Head of caudate nucleus (tissue), 42 donors: ENCODE data around the gene BIRC7.
A peak's percentile ranks its signal among the peaks of the same experiment; 100 is the strongest.

Experiments
- DNase-seq, 42 donors: peaks; one replicate each; pipeline versions ENCODE4 v3.0.0 to v3.0.0-alpha.2; 2020 to 2021; ENCODE audit warnings: mixed read lengths in 7 of 42
- intact Hi-C: fragments of 100-400 bp; cut with DNase I; formaldehyde crosslinking; loops from one replicate; pipeline ENCODE4 v1.15.0; 2022

Gene BIRC7

GRCh38 chr20:63222541-63222940 is 13.2 kb upstream of the BIRC7 start:
- DNase-seq: no peak

GRCh38 chr20:63223121-63223825 is 12.4 kb upstream of the BIRC7 start:
- DNase-seq: peak in 35 of 42 donors; percentile 15 to 83 (median 62)
- intact Hi-C loops: no loop called here

More at GRCh38 chr20:63222541-63222940, 13.2 kb upstream of the BIRC7 start:
- intact Hi-C loops: no loop called here

GRCh38 chr20:63223826-63224207 is 11.9 kb upstream of the BIRC7 start:
- intact Hi-C loops: no loop called here
- no peak for DNase-seq

- DNase-seq: peak in 8 of 42 donors; percentile 17 to 58 (median 40)
Measured at GRCh38 chr20:63224412-63225081, 11.2 kb upstream of the BIRC7 start.

GRCh38 chr20:63225082-63225454 is 10.6 kb upstream of the BIRC7 start:
- intact Hi-C loops: no loop called here
- DNase-seq: no peak

More at GRCh38 chr20:63224412-63225081, 11.2 kb upstream of the BIRC7 start:
- intact Hi-C loops: no loop called here

- intact Hi-C loops: no loop called here
- DNase-seq: no peak
Measured at GRCh38 chr20:63226042-63226943, 9.4 kb upstream of the BIRC7 start.

GRCh38 chr20:63227260-63227659 is 8.4 kb upstream of the BIRC7 start:
- no peak for DNase-seq
- intact Hi-C loops: no loop called here

- intact Hi-C loops: no loop called here
- no peak for DNase-seq
Measured at GRCh38 chr20:63228806-63229205, 6.9 kb upstream of the BIRC7 start.

- intact Hi-C loops: loop anchor here (5.0 kb wide), 1 partner anchor 174 kb away; no protein-coding TSS in a partner anchor
- DNase-seq: peak in 41 of 42 donors; percentile 36 to 84 (median 68)
Measured at GRCh38 chr20:63230800-63231268, 4.9 kb upstream of the BIRC7 start.

GRCh38 chr20:63232235-63233060 is 3.3 kb upstream of the BIRC7 start:
- intact Hi-C loops: loop anchor here (5.0 kb wide), 1 partner anchor 175 kb away; no protein-coding TSS in a partner anchor
- DNase-seq: no peak

- intact Hi-C loops: loop anchor here (5.0 kb wide), 1 partner anchor 176 kb away; no protein-coding TSS in a partner anchor
- DNase-seq: no peak
Measured at GRCh38 chr20:63233061-63233344, 2.7 kb upstream of the BIRC7 start.

GRCh38 chr20:63233924-63234323 is 1.8 kb upstream of the BIRC7 start:
- intact Hi-C loops: loop anchor here (5.0 kb wide), 1 partner anchor 177 kb away; no protein-coding TSS in a partner anchor
- DNase-seq: no peak

- peak in 21 of 42 donors; percentile 35 to 69 (median 48) for DNase-seq
- intact Hi-C loops: loop anchor here (5.0 kb wide), 1 partner anchor 178 kb away; no protein-coding TSS in a partner anchor
Measured at GRCh38 chr20:63234693-63235398, 859 bp upstream of the BIRC7 start.

- no peak for DNase-seq
- intact Hi-C loops: no loop called here
Measured at GRCh38 chr20:63236116-63236837, 572 bp downstream of the BIRC7 start.

GRCh38 chr20:63238031-63238430 is 2.3 kb downstream of the BIRC7 start:
- intact Hi-C loops: no loop called here
- no peak for DNase-seq

GRCh38 chr20:63238514-63239125 is 2.9 kb downstream of the BIRC7 start:
- peak in 14 of 42 donors; percentile 16 to 61 (median 48) for DNase-seq
- intact Hi-C loops: no loop called here

GRCh38 chr20:63239431-63239830 is 3.7 kb downstream of the BIRC7 start:
- intact Hi-C loops: no loop called here
- no peak for DNase-seq
